ENCODE data around the gene AUTS2. TPM values are rescaled to one million over a fixed set of nuclear protein-coding genes. Genes with fewer than 3 reads are reported as not detected.

AUTS2 gene
- total RNA-seq, 2 donors from 2014 or later: 8.6 TPM

DNA sequence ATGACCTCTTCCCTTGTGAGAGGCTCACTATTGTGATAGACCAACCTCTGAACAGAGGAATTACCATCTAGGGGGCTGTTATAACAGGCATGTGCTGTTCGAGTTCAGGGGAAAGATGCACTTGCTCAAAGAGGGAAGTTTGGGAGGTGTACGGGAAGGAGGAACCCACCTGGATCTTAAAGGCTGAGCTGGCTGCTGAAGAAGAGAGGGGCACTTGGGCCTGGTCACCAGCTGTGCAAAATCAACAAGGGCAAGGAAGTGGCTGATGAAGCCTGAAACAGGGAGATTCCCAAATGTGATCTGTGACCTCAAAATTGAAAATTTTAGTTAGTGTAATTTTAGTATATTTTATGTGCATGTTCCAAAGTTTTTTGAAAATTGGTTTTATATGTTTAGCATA, 407.2 kb downstream of the AUTS2 start:
- no peak overlapping the region for H3K27ac ChIP-seq
- H3K36me3 ChIP-seq: no peaks in the 10 kb centered on the region
- DNase-seq (ENCODE audit: low spot score): no peak

DNA sequence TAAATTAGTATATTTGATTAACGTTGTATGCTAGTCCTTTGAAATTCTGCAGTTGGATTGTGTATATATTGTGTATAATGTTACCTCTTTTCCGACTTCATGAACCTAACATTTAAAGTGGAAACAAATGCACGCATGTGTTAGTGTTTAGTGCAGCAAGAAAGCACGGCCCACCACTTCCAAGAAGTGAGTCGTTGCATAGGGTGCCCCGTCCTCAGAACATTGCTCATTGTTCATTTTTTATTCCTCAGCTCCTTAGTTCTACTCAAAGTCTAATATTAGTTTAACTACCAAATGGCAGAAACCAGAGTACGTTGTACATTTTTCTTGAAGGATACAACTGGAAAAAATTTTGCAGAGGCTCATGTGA, 407.6 kb downstream of the AUTS2 start:
- H3K9me3 ChIP-seq: no peaks in the 10 kb centered on the region
- no peaks in the 10 kb centered on the region for H3K27me3 ChIP-seq
- no peak overlapping the region for H3K27ac ChIP-seq
- no peak for DNase-seq (ENCODE audit: low spot score)
- peaks cover 0 to 4% of the 10 kb centered on the region in 2 donors for H3K4me1 ChIP-seq
- no peaks in the 10 kb centered on the region for H3K36me3 ChIP-seq
- no peak overlapping the region for H3K4me3 ChIP-seq
- no peak for TF ChIP-seq CTCF (IDR thresholded peaks at IDR 0.05)

More for the DNA sequence above, 407.2 kb downstream of the AUTS2 start:
- no peak overlapping the region for H3K4me3 ChIP-seq
- H3K4me1 ChIP-seq: peaks cover 0 to 4% of the 10 kb centered on the region in 2 donors
- TF ChIP-seq CTCF (IDR thresholded peaks at IDR 0.05): no peak
- H3K27me3 ChIP-seq: no peaks in the 10 kb centered on the region
- H3K9me3 ChIP-seq: no peaks in the 10 kb centered on the region

DNA sequence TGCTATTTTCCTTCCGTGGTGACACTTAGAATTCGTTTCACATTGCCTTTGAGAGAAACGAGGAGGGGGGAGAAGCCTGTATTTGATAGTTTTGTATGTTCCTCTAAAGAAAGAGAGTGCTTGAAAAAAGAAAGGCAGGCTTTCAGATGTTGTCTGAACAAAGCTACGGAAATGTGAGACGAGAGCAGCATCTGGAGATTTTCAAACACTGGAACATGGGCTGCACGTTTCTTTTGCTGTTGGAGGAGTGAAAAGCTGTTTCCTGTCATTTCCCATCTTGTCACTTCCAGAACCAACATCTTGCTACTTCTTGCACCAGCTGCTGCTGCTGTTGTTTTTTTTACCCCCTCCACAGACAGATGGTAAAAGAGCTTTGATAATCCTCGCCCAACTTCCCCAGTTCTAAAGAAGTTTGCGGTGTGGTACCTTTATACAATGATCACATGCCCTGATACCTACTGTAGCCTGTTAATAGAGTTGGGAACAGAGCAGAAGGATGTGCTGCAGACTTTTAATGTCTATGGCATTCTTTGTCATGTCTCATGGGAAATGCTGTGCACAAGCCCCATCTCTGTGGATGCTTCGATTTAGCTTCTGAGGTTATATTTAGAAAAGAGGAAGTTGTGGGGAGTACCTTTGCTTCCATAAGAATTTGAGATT, 408.1 kb downstream of the AUTS2 start:
- no peak overlapping the region for H3K27ac ChIP-seq
- no peaks in the 10 kb centered on the region for H3K9me3 ChIP-seq
- no peak for DNase-seq (ENCODE audit: low spot score)
- H3K36me3 ChIP-seq: no peaks in the 10 kb centered on the region
- no peak overlapping the region for H3K4me3 ChIP-seq
- no peak for TF ChIP-seq CTCF (IDR thresholded peaks at IDR 0.05)
- no peaks in the 10 kb centered on the region for H3K27me3 ChIP-seq
- peaks cover 0 to 4% of the 10 kb centered on the region in 2 donors for H3K4me1 ChIP-seq

GRCh38 chr7:70008466-70008865, 410.2 kb downstream of the AUTS2 start:
- Histone ChIP-seq H3K36me3 (no peaks in the 10 kb centered on the region), H3K27me3 (no peaks in the 10 kb centered on the region), H3K4me3 (no peak overlapping the region), H3K9me3 (no peaks in the 10 kb centered on the region), H3K4me1 (peaks cover 0 to 4% of the 10 kb centered on the region in 2 donors), H3K27ac (no peak overlapping the region)
- TF ChIP-seq CTCF (IDR thresholded peaks at IDR 0.05): no peak
- no peak for DNase-seq (ENCODE audit: low spot score)

DNA sequence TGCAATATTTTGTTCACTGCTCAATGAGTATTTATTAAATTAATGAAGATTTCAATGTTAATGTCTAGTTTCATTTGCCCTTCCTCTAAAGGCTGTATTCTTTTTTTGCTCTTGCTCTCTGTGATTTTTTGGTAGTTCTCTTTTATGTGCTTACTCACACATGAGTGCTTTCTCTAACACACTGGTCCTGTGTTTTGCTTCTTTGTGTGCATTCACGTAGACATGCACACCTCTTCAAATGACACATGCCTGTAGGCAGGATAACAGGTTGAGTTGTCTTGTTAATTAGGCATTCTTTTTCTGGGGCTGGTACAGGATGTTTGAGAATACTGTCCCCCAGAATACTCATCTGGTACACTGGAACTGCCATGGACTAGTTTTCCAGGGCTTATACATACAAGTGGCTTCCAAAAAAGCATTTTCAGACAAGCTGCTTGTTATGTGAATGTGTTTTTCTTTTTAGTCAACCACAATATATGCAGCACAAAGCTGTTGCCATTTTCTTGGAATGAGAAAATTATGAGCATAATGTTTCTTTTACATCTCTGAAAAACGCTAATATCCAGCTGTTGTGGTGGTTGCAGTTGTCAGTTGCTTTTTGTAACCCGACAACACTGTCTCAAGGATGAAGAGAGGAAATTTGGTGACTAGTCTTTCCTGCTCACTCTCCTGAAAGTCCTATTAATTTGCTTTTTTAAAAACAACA, 416.4 kb downstream of the AUTS2 start:
- Histone ChIP-seq H3K27ac (no peak overlapping the region), H3K27me3 (no peaks in the 10 kb centered on the region), H3K4me3 (no peak overlapping the region), H3K9me3 (no peaks in the 10 kb centered on the region), H3K36me3 (no peaks in the 10 kb centered on the region), H3K4me1 (peaks cover 0 to 6% of the 10 kb centered on the region in 2 donors)
- DNase-seq (ENCODE audit: low spot score): no peak
- TF ChIP-seq CTCF (IDR thresholded peaks at IDR 0.05): no peak

Measured in right atrium auricular region (tissue), 2 donors.